HL-60/S4 (cell line): ENCODE data around the gene ZMYND8.

ENCODE experiments used
- in situ Hi-C: fragments of 300-500 bp; cut with MboI; formaldehyde crosslinking; loops from 2 replicates; pipeline ENCODE4 v1.14.3; 2022; ENCODE audit warnings: low sequenced_read_pairs

ZMYND8 gene

DNA sequence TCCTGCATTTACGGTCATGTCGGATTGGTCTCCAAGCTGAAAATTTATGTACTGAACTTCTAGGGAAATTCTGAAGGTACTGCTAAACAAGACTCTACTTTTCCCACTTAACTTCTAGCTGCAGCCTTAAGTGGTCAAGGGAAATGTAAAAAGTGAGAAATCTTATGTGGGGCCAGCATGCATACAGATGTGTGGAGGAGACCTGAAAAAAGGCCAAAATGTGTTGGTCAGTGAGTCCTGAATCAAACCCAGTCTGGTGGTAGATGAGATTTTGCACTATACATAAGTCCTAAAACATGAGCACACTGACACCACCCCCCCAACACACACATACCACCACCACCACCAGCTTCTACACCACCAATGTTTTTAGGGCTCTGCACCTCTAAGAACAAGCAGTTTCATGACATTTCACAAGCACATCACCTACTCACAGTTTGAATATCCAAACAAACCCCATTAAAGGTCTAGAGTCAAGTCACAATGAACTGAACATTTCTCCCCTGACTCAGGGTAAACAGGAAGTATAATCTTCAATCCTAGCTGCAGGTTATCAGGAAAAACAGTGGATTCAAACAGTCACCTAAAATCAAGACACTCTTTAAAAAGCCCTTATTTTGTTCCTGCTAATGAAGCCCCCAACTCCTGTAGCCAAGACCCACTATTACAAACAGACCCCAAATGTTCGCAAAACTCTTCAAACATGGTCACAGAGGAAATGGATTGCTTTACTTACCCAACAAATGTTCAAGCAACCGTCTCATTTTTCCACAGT is 1.6 kb downstream of the ZMYND8 start:
- in situ Hi-C loops: no loop called here

DNA sequence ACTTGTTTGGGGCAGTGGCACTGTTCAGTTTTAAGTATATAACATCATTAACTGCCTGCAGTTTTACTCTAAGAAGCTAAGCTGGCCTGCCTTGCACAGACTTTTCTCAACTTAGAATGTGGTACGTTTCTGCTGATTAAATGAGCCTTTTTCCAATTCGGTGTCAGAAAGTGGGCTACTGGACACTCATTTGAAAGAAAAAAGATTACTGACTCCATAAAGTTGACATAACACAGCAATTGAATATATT is 2.1 kb downstream of the ZMYND8 start:
- in situ Hi-C loops: no loop called here

DNA sequence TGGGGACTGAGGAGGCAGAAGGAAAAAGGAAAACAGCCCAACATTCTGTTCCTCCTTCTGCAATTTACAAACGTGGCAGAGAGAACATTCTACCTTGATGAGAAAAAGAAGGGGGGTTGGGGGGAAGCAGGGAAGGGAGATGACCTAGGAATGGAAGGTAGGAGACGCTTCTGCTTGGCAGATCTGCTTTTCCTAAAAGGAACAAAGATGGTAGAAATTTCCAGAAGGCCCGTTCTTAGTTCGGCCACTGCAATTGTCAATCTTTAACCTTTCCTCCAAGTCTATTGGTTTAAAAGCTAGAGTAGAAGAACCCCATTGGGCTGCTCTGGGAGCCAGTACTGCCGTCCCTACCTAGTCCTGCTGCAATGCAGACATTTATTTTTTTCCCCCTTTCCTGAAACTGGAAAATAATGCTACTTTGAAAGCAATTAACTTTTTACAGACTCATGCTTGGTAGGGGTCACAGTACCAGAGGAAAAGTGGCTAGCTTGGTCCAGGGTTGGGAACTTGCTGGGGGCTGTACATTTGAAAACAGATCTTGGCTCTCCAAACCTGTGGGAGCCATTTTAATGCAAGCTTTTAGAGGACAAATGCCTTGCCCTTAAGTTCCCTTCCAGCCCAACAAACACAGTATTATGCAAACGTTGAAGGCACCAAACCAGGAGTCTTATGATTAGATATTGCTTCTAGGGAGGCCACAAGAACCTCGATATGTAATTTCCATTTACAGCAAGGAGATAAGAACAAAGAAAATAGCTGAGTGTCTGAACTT is 2.6 kb downstream of the ZMYND8 start:
- in situ Hi-C loops: no loop called here

DNA sequence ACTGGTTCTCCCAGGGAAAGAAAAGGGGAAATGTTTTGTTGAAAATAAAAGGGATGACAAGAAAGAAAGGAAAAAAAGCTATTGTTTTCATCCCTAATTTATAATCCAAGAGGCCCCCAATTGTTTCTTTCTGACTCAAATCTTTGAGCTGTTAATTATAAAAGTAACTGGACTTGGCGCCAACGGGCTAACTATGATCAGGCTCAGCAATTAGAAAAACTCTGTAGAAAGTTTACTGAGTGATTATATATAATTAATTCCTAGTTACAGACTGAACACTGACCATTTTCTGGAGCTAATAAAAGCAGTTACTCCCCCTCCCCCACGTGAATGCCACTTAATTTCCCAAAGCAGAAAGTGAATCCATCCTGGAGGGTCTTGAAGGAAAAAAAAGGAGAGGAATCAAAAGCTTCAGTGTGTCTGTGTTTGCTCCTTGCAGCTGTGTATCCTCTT is 3.2 kb downstream of the ZMYND8 start:
- in situ Hi-C loops: no loop called here

DNA sequence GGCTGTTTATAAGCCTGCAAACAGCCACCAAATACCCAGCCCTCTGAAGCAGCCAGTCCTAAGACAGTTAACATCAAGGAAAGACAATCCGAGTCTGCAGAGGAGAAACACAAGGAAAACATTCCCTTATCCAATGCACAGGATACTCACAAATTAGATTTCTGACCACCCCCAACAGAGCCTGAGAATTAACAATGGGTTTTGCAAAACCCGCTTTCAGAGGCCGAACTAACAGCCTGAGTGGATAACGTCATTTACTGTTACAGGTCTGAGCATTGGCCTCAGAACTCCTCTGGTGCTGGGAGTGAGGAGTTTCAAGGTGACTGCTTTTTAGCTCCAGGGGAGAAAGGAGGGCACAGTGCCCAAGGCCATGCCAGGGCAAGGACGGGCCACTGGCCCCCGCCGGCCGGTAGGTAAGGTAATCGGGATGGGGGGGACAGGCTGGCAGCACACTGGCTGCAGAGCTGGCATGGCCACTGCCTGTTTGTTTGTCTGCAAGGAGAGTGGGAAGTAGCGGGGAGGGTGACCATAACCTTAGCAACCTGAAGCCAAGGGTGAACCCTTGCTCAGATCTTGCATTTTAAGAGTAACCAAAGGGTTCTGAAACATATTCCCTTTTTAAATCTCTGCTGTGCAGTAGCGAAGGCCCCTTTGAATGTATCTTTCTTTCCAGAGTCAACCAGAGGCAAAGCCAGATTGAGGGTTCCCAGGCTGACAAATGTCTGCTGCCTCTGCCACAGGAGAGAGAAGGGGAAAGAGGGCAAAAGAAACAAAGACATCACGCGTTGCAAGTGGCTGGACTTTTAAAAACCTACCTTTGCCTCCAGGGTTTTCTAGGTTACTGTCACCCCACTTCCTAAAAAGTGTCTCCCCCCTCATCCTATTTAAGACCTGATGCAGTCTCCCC is 3.9 kb downstream of the ZMYND8 start:
- in situ Hi-C loops: no loop called here

DNA sequence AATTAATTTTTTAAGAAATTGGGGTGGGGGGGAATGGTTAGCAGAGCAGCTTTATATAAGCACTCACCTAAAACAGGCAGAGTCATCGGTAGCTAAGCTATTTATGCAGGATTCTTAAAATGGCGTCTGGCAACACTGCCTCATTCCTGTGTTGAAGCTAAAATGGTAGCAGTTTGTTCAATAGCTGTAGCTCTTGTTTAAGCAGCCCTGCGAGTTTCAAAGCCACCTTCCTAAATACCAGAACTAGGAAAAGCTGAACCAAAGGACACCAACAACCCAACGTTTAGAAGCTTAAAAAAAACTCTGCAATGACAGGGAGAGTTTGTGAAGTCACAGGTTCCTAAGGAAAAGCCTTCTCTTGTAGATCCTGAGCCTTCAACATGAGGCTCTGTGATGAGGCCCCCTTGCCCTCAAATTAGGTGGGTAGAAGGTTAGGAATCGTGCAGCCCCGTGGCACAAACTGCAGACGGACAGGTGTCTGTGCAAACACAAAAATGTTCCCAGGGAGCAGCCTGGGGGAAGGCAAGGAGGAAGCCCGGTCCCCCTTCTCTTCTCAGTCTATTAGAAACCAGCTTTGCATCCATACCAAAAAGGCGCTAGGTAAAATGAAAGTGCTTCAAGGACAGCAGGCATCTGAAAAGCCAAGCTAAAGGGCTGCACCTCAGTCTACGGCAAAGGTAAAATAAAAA is 4.7 kb downstream of the ZMYND8 start:
- in situ Hi-C loops: no loop called here

DNA sequence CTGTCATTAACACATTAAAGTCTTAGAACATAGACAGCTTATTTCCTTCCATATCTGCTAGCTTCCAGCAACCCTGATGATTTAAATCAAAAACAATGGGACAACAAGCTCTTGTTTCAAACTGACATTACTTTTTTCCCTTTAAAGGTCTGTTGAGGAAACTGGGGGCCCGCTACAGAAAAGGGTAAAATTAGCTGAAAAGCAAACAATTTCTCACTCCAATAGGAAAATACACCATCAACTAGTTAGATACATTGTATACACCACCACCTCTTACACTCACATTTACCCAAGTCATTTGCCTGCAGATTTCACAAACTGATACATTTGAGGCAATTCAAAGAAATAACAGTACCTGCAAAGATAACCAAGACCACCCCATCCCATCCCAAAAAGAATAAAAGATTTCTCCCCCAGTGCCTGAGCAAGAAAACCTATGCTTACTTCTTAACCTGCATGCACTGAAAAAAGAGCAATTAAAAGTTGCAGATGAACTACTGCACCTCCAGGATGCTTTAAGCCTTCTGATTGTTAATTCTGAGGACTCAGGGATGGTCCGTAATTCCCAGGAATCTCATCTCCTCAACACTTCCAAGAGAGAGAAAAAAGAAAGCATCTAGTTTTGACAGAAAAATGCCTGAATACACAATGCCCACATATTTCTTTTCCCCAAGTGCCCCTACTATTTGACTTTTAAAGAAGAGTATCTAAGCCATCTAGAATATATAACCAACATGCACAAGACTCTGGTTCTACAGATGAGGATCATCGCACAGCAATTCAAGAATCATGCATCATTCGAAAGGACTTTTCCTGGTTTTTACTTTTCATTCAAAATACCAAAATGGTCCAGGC is 5.6 kb downstream of the ZMYND8 start:
- in situ Hi-C loops: no loop called here

DNA sequence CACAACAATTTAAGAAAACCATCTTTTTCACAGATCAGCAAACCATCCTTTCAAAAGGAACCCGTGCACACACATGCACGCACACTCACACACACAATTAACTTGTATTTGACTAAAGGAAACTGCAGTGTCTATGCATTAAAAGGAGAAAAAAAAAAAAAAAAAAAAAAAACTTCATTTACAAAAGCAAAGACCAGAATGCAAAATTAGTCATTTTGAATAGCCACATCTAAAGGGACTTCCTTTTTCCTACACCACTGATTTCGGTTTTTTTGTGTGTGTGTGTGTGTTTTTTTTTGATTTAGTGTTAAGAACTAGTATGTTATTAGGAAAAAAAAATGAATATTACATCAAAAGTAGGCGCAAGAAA is 6.3 kb downstream of the ZMYND8 start:
- in situ Hi-C loops: no loop called here

DNA sequence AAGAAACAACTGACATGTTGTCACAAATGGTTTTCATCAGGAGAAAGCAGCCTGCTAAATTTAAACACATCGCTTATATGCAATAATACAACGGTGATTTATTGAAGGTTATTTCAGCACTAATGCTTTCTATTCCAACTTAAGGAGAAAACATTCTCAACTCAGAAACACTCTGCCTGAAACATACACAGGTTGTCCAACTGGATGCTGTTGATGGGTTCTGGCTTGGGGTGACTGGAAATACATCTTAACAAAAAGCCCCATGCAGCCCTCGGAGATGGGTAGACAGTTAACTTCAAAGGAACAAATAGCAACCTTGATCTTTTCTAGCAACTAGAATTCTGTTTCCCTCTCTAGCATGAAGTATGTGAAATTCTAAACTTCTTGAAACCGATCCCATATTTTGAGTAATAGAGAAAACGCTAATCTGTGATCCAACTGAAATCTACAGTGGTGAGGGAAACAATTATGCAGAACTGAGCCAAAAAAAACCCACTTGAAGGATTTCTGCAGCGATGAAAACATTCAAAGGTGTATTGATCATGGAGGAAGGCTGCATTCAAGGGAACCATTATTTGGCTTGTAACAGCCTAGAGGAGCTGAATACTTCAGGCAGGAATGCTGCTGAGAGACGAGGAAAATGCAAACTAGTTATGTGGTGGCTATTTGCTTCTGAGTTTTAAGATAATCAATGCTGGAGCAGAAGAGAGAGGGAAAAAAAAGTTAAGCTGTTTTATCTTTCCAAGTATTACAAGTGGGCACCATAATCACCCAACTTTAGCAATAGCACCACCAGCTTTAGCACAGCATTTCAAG is 6.9 kb downstream of the ZMYND8 start:
- in situ Hi-C loops: no loop called here

DNA sequence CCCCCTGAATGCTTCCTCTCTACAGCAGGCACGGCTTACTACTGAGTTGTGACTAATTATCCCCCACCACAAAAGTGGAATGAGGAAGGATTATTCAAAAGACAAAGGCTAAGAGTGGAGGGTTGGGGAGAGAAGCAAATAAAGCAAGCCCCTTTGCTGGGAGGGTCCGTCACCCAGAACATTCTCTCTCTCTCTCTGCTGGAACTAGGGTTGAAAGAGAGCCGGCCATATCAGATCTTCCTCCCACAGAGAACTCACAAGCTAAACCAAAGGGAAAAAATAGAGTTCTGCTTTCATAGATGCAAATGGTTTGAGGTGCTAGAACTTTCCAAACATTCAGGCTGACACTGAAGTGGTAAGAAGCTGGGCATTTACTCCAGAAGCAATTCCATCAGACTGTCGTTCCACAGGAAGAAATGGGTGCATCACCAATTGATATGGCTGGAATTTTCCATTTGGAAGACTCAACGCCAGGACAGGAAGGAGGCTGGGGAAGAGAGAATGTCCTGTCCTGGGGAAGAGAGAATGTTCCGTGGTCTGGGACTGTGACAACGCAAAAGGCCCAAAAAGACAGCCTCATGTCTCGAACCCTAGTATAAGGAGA is 7.9 kb downstream of the ZMYND8 start:
- in situ Hi-C loops: no loop called here

DNA sequence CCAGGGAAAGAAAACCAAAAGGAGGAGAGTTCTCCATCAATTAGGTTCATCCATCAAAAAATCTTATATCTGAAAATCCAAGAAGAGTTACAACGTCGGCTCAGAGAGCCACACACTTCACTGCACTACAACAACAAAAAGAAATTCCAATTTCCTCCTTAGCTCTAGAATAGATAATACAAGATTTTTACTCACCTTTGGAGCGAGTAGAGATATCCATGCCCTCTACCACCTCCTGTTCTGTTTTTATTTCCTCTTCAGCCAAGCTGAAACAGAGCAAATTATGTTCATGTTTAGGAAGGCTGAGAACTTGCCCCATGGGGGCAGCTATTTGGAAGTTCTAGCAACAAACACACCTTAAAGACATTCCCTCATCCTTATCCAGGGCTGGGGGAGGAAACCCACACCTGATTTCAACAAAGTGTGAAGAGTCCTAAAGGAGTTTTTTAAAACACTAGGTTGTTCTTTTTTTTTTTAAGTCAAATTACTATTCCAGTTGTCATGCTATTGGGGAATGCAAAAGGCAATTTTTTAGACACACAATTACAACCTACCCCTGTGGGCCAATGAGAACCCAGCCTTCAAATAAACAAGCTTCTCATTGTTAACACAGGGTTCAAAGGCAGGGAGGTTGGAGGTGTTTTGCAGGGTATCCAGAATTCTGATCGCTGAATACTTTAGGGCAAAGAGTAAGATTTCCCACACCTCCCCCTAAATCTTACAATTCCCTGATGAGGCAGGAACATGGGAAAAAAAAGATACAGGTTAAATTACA is 8.7 kb downstream of the ZMYND8 start:
- in situ Hi-C loops: no loop called here

DNA sequence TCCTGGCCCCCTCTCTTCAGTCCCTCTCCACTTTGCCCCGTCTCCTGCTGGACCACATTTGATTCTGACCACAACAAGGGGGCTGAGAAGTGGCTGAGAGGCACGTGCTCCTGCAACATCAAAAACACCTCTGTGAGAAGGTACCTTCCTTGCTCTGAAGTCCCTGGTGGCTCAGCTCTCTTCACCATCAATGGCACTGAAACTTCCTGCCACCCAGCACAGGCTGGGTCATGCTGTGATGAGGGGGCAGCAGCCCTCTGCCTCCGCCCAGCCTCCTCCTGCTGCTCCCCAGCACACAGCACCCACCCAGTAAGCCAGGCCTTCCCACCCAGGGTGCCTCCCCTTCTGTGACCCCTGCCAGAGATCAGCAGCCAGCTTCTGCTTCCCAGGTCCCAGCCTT is 10.3 kb downstream of the ZMYND8 start:
- in situ Hi-C loops: no loop called here

DNA sequence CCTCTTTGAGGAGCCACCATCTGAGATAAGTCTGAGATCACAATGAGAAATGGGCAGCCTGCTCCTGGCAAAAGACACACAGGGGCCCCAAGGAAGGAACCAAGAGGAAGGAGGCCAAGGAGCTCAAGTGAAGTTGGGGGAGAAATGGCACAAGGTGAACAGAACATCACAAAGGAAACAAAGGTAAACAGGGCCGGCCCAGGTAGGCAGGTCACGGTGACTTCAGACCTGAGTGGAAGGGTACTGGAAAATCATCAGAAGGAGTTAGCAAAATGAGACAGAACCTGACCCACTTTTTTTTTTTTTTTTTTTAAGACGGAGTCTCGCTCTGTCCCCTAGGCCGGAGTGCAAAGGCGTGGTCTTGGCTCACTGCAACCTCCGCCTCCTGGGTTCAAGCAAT is 11.3 kb downstream of the ZMYND8 start:
- in situ Hi-C loops: no loop called here

DNA sequence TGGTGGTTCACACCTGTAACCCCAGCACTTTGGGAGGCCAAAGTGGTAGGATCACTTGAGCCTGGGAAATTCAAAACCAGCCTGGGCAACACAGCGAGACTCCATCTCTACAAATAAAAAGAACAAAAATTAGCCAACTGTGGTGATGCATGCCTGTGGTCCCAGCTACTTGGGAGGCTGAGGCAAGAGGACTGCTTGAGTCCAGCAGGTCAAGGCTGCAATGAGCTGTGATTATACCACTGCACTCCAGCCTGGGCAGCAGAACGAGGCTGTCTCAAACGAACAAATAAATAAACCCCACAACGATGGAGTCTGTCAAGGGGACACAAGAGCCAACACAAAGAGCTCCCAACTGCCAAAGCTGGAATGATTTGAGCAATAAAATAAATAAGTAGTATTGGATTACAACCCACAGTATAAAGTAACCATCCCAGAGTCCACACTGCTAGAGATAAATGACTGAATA is 13.5 kb downstream of the ZMYND8 start:
- in situ Hi-C loops: no loop called here

DNA sequence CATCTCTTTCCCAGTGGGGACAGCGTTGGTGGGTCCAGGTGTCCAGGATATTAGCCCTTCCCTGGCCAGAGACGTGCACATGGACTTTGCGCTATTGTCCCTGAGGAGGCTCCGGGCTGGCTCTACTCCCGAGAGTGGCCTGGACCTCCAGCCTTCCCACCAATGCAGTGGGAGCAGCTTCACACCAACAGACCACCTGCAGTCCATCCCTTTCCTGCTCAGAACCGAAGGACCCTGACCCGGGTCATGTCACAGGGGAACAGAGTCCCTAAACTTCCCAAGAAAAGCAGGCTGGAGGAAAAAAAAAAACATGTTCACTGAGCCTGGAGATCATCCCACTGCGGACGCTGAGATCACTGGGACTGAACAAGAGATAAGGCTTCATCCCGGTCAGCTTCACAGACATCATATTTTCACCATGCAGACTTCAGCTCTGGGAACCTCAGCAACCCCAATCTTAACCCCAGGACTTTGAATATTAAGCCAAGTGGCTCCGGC is 18.3 kb downstream of the ZMYND8 start:
- in situ Hi-C loops: no loop called here

DNA sequence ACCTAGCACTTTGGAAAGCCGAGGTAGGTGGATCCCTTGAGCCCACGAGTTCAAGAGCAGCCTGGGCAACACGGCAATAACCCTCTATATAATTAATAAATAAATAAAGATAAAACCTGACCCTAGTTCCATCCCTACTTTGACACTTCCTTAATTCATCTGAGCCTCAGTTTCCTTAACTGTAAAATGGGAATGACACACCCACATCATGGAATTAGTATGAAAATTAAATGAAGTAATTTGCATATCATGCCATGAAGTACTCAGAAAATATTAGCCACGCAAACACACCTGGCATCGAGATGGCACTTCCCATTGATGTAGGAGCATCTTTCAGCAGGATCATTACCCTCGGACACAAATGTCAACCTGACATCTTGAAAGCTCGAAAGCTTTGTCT is 19.1 kb downstream of the ZMYND8 start:
- in situ Hi-C loops: no loop called here

DNA sequence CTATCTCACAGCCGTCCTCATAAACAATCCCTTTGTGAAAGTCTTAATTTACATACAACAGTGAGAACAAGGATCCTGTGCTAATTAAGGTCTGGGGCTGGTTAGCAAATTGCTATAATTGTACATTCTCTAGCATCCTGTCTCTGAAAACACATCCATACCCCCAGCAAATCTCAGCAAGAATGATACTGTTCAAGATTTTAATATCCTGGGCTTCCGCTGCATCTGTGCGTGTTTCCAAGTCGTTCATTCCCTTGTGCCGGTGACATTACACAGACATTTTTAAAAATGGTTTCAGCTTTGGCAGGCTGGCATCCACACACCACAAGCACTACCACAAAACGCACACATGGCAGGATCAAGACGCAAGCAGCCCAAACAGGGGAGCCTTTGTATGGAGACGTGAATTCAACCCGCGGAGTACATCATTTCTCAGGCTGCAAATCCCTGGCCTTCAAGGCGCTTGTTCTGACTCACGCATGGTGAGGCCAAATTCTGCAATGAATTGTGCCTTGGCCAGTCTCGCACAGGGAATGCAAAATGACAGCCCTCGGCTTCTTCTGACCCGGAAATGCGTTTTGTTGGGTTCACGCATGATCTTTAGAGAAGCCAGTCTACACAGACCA is 20.3 kb downstream of the ZMYND8 start:
- in situ Hi-C loops: no loop called here
